GM19025 (cell line): ENCODE results near the gene IFI27L1.
A peak's percentile ranks its signal among the peaks of the same experiment; 100 is the strongest.
"Not testable (repeated sequence)": the region's sequence is repeated elsewhere in the genome, so short reads cannot be mapped to it uniquely, and the experiment has no call there.

ENCODE experiments used
- ATAC-seq: cut with Tn5 transposase; IDR thresholded peaks from one replicate; pipeline ENCODE4 v1.9.1; 2021; ENCODE audit warnings: mild to moderate bottlenecking, low read depth, moderate library complexity; ENCODE audit not compliant: unreplicated experiment

The IFI27L1 gene

DNA sequence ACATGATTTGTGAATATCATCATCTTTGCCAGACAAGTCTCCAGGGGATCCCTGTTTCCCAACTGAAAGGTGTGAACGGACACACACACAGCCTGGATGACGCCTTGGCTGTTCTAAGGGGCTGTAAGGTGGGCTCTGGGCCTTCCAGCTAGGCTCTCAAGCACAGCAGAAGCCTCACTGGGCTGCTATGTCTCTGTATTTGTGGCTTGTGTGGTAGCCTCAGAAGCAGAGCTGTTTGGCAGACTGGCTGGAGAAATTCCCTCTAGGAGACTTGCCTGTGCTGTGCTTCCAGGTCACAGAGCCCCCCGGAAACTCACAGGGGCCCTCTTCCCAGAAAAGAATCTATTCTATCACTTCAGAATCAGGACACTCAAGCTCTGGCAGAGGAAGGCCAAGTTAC, 33.5 kb upstream of the IFI27L1 start:
- no peak for ATAC-seq

DNA sequence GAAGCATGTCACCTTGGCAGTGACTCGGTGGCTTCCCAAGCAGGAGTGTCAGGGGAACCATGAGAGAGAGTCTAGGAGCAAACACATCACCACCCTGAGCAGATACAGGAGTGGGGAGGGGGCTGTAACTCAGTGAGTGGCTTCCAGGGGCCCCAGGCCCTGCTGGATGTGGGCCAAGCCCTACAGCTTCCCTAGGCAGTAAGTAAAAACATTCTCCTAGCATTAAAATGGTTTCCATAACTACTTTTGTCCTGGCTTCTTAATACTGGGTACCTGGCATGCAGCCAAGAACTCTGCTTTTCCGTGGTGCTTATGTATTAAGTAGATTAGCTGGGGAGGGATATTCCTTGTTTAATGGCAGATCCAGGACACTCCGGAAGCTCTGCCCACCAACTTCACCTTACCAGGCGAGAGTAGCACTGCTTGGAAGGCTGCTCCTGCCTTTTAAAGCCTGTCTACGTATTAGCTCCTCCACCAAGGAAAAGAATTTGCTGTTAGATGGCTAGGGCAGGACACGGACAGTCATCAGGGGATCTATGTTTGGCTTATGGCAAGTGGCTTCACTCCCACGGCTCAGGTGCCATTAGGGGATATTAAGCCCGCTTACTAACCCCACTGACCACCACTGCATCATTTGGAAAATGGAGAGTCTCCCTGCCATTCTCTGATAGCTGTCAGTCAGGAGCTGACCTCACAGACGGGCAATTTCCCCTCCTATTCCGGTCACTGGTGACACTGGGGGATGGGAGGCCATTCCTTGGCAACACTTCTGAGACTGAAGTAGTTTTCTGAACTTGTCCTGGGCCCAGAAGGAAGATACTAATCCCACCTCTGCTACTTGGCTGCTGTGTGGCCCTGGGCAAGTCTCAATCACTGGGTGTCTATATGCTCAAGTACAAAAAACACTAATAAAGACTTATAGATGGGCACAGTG, 32.2 kb upstream of the IFI27L1 start:
- ATAC-seq, result no peak

GRCh38 chr14:94049625-94050023, 31.5 kb upstream of the IFI27L1 start:
- ATAC-seq, result no peak

DNA sequence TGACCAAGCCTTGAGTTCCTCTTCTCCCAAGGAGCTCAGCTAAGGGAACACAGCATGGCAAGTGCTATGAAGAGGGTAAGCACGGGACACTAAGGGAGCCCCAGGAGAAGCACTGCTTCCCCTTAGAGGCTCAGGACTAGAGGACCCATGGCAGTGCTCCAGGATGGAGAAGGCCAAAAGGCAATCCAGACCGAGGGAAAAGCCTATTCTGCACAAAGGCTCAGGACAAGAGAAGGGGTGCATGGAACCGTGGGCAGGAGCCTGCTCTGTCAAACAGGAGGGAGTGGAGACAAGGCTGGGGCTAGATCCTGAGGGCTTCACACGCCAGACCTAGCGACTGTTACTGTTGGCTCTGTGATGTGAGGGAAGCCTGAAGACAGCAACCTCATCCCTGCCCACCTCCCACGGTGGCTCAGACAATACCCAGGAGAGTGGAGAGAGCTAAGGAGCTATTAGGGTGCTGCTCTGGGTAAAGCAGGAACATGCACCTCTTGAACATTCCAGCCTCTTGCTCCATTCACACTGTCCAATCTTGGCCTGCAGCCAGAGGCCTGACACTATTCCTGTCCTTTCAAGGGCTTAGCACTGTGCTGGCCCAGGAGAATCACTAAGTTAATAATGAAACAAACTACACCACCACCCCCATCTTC, 30.8 kb upstream of the IFI27L1 start:
- ATAC-seq, result no peak

- no peak for ATAC-seq
Observed at GRCh38 chr14:94051115-94051514, 30.0 kb upstream of the IFI27L1 start.

GRCh38 chr14:94051779-94052178, 29.3 kb upstream of the IFI27L1 start:
- ATAC-seq, result no peak

DNA sequence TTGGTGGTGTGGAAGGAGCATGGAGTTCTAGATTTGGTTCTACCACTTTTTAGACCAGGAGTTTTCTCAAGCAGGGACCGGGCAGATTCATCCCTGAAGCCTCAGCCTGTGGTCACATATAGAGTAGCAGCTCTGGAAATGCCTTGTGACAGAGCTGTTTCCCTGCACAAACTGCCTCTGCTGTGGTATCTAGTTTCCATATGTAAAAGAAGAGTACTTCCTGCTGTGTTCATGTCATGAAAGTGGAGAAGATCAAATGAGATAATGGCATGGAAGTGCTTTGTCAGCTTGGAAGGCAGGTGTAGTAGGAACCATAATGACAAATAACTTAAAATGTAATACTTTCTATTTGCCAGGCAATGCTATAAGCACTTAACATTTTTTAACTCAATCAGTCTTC, 28.9 kb upstream of the IFI27L1 start:
- no peak for ATAC-seq

GRCh38 chr14:94052662-94053061, 28.4 kb upstream of the IFI27L1 start:
- ATAC-seq, result no peak

DNA sequence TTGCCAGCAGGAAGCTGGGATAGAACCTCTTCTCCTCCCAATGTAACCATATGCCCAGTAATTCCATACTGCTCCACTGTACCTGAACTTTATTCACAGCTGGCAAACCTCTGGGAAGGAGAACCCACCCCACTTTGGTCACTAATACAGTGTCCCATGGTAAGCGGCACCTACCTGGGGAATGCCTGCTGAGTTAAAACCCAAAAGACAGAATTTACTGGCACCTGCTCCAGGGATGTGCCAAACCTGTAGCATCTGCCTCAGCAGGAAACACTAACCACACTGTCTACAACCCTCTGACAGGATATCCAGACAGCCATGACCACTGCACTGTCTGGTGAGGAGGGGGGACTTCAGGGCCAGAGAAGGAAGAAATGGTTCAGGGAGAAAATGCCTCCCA, 26.7 kb upstream of the IFI27L1 start:
- ATAC-seq, result no peak

GRCh38 chr14:94054936-94055335, 26.2 kb upstream of the IFI27L1 start:
- no peak for ATAC-seq

DNA sequence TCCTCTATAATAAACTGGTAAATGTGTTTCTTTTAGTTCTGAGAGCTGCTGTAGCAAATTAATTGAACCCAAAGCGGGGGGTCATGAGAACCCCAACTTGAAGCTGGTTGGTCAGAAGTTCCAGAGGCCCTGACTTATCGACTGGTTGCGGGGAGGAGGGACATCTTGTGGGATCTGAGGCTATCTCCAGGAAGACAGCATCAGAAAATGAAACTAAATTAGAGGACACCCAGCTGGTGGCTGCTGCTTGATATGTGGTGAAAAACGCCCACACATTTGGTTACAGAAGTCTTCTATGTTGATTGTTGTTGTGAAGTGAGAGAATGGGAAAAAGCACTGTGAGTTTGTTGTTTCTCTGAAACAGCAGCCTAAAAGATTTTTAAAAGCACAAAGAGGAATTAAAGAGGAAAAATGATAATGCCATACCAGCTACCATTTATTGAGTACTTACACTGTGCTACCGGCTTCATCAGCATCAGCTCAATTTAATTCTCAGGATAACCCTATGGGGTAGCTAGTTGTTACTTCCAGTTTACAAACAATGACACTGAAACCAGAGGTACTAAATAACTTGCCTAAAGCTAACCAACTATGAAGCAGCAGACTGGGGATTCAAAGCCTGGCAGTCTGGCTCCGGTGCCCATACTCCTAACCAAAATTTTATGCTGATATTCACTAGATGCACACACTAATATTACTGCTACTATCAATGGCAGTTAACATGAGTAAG, 24.4 kb upstream of the IFI27L1 start:
- ATAC-seq, result peak; percentile 73

DNA sequence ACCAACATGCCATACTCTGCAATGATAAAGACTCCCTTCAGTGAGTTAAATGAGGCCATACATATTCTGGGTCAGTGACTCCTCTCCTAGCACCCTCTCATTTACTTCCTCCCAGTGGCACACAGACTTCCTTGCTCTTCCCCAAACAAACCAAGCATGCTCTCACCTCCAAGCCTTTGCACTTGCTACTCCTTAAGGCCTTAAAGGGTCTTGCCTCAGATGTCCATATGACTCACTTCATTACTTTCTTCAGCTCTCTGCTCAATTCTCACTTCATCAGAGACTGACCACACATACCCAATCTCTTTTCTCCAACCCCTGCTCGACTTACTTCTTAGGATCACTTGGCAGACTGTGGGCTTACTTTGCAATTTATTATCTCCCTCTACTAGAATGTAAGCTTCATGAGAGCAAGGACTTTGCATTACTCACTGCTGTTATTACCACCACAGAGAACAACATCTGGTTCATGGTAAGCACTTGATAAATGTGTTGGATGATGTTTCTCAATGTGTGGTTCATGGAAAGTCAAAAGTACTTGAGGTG, 22.9 kb upstream of the IFI27L1 start:
- no peak for ATAC-seq

GRCh38 chr14:94058674-94059138, 22.4 kb upstream of the IFI27L1 start:
- no peak for ATAC-seq

- ATAC-seq, result no peak
Observed at GRCh38 chr14:94059998-94060397, 21.1 kb upstream of the IFI27L1 start.

- ATAC-seq, result no peak
Observed at GRCh38 chr14:94062344-94062940, 18.7 kb upstream of the IFI27L1 start.

DNA sequence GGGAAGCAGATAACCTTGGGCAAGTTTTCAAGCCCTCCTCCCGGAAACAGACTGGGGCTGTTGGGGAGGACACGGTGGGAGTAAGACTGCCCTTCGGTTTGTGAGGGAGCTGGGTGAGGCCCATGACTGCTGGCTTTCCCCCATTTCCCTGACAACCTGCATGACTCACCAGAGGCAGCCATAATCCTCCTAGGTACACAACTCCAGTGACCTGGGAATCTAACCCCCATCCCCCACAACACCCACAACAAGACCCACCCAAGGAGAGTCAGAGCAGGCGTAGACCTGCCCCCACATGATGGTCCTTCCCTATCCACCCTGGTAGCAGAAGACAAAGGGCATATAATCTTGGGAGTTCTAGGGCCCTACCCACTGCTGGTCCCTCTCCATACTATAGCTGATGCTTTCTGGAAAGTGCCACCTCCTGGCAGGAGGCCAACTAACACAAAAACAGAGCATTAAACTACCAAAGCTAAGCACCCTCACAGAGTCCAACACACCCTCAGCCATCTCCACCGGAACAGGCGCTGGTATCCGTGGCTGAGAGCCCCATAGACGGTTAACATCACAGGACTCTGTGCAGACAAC, 14.9 kb upstream of the IFI27L1 start:
- ATAC-seq, result no peak

- ATAC-seq, result not testable (repeated sequence)
Observed at GRCh38 chr14:94072076-94072475, 9.0 kb upstream of the IFI27L1 start.

DNA sequence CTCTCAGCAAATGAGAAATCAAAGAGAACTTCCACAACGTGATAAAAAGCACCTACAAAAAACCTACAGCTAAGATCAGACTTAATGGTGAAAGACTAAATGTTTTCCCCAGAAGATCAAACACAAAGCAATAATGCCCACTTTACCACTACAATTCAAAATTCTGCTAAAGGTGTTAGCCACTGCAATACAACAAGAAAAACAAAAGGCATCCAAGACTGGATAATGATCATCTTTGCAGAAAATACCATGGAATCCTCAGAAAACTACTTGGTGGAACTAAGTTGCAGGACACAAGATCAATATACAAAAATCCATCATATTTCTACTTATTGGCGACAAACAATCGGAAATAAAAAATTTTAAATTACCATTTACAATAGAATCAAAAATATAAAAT, 6.6 kb upstream of the IFI27L1 start:
- ATAC-seq, result no peak

- ATAC-seq, result no peak
Observed at GRCh38 chr14:94075008-94075407, 6.1 kb upstream of the IFI27L1 start.
